Measurements from ENCODE around the gene LTN1. TPM values are rescaled to one million over a fixed set of nuclear protein-coding genes. Genes with fewer than 3 reads are reported as not detected.
A peak's percentile ranks its signal among the peaks of the same experiment; 100 is the strongest.

The LTN1 gene
- total RNA-seq, 1 donor from 2014 or later: 28.9 TPM

DNA sequence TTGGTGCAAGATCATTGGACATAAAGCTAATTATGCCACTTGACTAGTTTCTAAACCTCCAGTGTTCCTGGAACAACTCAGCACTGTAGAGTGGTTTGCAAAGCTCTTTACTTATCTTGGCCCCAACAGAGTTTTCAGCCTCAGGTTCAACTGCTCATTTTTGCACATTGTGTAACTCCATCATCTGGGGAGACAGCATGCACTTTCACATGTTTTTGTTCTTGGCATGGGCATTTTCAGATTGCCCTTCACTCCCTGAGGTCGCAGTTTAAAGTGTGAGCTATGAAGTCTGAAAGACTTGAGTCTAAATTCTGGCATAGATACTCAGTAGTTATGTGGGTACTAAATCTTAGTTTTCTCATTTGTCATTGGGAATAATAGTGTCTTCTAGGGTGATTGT, 36.8 kb upstream of the LTN1 start:
- Histone ChIP-seq H2AFZ (ENCODE audit: low read depth, low read length) (no peak overlapping the region), H3K9ac (ENCODE audit: low read length) (no peak overlapping the region), H4K20me1 (ENCODE audit: insufficient read depth, low read length) (no peaks in the 10 kb centered on the region), H3K36me3 (ENCODE audit: insufficient read depth, low read length) (peaks cover 24% of the 10 kb centered on the region), H3K79me2 (ENCODE audit: insufficient read depth, low read length) (peaks cover 56% of the 10 kb centered on the region), H3K27me3 (ENCODE audit: insufficient read depth, low read length) (no peaks in the 10 kb centered on the region), H3K4me2 (ENCODE audit: low read length) (no peak overlapping the region), H3K27ac (ENCODE audit: low read depth, low read length) (no peak overlapping the region), H3K4me3 (ENCODE audit: insufficient read depth, low read depth, low read length) (no peak overlapping the region), H3K9me3 (ENCODE audit: insufficient read depth, low read depth, low read length) (no peaks in the 10 kb centered on the region), H3K4me1 (ENCODE audit: insufficient read depth, low read length) (peaks cover 3% of the 10 kb centered on the region)
- Mint-ChIP-seq H3K36me3 (ENCODE audit: low read depth, unreplicated experiment) (peaks cover 3% of the 10 kb centered on the region), H3K27me3 (ENCODE audit: low read depth, unreplicated experiment) (no peaks in the 10 kb centered on the region), H3K9me3 (ENCODE audit: unreplicated experiment) (no peaks in the 10 kb centered on the region), H3K27ac (ENCODE audit: unreplicated experiment) (no peak overlapping the region), H3K4me3 (ENCODE audit: unreplicated experiment) (no peak overlapping the region), H3K4me1 (ENCODE audit: low read depth, unreplicated experiment) (peaks cover 4% of the 10 kb centered on the region)
- no peak for TF ChIP-seq EZH2 (IDR thresholded peaks at IDR 0.05; ENCODE audit: insufficient read depth, low read length)
- TF ChIP-seq, protein P1, sequence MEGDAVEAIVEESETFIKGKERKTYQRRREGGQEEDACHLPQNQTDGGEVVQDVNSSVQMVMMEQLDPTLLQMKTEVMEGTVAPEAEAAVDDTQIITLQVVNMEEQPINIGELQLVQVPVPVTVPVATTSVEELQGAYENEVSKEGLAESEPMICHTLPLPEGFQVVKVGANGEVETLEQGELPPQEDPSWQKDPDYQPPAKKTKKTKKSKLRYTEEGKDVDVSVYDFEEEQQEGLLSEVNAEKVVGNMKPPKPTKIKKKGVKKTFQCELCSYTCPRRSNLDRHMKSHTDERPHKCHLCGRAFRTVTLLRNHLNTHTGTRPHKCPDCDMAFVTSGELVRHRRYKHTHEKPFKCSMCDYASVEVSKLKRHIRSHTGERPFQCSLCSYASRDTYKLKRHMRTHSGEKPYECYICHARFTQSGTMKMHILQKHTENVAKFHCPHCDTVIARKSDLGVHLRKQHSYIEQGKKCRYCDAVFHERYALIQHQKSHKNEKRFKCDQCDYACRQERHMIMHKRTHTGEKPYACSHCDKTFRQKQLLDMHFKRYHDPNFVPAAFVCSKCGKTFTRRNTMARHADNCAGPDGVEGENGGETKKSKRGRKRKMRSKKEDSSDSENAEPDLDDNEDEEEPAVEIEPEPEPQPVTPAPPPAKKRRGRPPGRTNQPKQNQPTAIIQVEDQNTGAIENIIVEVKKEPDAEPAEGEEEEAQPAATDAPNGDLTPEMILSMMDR (IDR thresholded peaks at IDR 0.05; ENCODE audit: insufficient read depth, low read depth, low read length): no peak
- FAIRE-seq (no peak), DNase-seq (ENCODE audit: low read depth) (no peak)

- H3K4me1 ChIP-seq (ENCODE audit: insufficient read depth, low read length): peaks cover 6% of the 10 kb centered on the region
- peak overlapping the region; percentile 89 for H3K4me2 ChIP-seq (ENCODE audit: low read length)
- peak overlapping the region; percentile 97 for H2AFZ ChIP-seq (ENCODE audit: low read depth, low read length)
- H3K27me3 ChIP-seq (ENCODE audit: insufficient read depth, low read length): no peaks in the 10 kb centered on the region
- peaks cover under 1% of the 10 kb centered on the region for H3K36me3 Mint-ChIP-seq (ENCODE audit: low read depth, unreplicated experiment)
- H3K36me3 ChIP-seq (ENCODE audit: insufficient read depth, low read length): peaks cover 2% of the 10 kb centered on the region
- H3K27ac ChIP-seq (ENCODE audit: low read depth, low read length): peak overlapping the region; percentile 100
- H3K9ac ChIP-seq (ENCODE audit: low read length): peak overlapping the region; percentile 97
- H3K79me2 ChIP-seq (ENCODE audit: insufficient read depth, low read length): peaks cover 48% of the 10 kb centered on the region
- H3K9me3 Mint-ChIP-seq (ENCODE audit: unreplicated experiment): peaks cover 2% of the 10 kb centered on the region
- H3K27me3 Mint-ChIP-seq (ENCODE audit: low read depth, unreplicated experiment): no peaks in the 10 kb centered on the region
- peak overlapping the region; percentile 91 for H3K4me3 ChIP-seq (ENCODE audit: insufficient read depth, low read depth, low read length)
- TF ChIP-seq, protein P1 (IDR thresholded peaks at IDR 0.05; ENCODE audit: insufficient read depth, low read depth, low read length): no peak
- no peak for TF ChIP-seq EZH2 (IDR thresholded peaks at IDR 0.05; ENCODE audit: insufficient read depth, low read length)
- peak; percentile 12 for DNase-seq (ENCODE audit: low read depth)
- peak overlapping the region; percentile 96 for H3K4me3 Mint-ChIP-seq (ENCODE audit: unreplicated experiment)
- no peaks in the 10 kb centered on the region for H3K9me3 ChIP-seq (ENCODE audit: insufficient read depth, low read depth, low read length)
- no peaks in the 10 kb centered on the region for H4K20me1 ChIP-seq (ENCODE audit: insufficient read depth, low read length)
- H3K27ac Mint-ChIP-seq (ENCODE audit: unreplicated experiment): peak overlapping the region; percentile 100
- no peak for FAIRE-seq
- H3K4me1 Mint-ChIP-seq (ENCODE audit: low read depth, unreplicated experiment): peaks cover 9% of the 10 kb centered on the region
Measured at GRCh38 chr21:29025328-29025713, 32.6 kb upstream of the LTN1 start.

DNA sequence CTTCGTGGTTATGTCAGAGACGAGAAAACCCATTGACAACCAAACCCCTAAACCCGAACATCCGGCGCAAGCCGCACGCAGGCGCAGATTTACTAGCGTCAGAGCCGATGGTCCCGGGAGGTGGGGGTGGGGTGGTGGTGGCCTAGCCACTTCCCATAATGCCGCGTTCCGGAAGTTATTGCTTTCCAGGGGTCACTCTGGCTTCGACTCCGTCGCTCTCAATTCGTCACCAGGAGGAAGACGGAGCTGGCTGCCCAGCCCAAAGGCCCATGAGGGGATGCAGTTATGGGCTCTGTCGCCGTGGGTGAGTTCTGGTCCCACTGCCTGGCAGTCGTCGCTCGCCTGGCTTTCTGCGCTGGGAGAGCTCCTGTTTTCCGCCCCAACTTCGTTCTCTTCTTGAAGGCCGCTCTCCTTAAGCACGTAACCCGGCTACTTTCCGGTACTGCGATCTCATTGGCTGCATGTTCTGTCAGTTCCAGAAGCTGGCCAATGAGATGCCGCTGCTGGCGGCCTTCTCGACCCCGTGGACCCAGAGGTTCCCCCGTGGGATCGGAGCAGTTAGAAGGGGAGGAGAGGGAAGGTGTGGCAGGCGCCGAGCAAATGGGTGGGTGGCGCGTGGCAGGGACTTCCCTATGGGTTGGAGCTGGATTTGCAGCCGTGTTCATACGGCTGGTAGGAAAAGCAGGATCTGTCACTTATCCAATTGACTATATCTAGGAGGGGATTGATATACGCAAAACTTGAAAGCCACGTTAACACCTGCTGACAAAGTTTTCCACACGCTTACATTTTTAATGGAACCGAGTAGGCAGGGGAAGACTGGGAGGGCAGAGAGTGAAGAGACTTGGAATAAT, 32.0 kb upstream of the LTN1 start, which contains the start of gene USP16:
Gene USP16, plus strand, starts transcription at position 195 of the 854 bp plus-strand sequence. CDS start 3,246 bp downstream, outside the sequence.
- Histone ChIP-seq H4K20me1 (ENCODE audit: insufficient read depth, low read length) (no peaks in the 10 kb centered on the region), H2AFZ (ENCODE audit: low read depth, low read length) (peak within 1 kb of the TSS; percentile 97), H3K27ac (ENCODE audit: low read depth, low read length) (peak within 1 kb of the TSS; percentile 100), H3K4me3 (ENCODE audit: insufficient read depth, low read depth, low read length) (peak within 1 kb of the TSS; percentile 91), H3K79me2 (ENCODE audit: insufficient read depth, low read length) (peaks cover 43% of the 10 kb centered on the region), H3K9ac (ENCODE audit: low read length) (peak within 1 kb of the TSS; percentile 97), H3K9me3 (ENCODE audit: insufficient read depth, low read depth, low read length) (no peaks in the 10 kb centered on the region), H3K36me3 (ENCODE audit: insufficient read depth, low read length) (no peaks in the 10 kb centered on the region), H3K4me2 (ENCODE audit: low read length) (peak within 1 kb of the TSS; percentile 89), H3K27me3 (ENCODE audit: insufficient read depth, low read length) (no peaks in the 10 kb centered on the region), H3K4me1 (ENCODE audit: insufficient read depth, low read length) (peaks cover 6% of the 10 kb centered on the region)
- Mint-ChIP-seq H3K36me3 (ENCODE audit: low read depth, unreplicated experiment) (no peaks in the 10 kb centered on the region), H3K4me1 (ENCODE audit: low read depth, unreplicated experiment) (peaks cover 9% of the 10 kb centered on the region), H3K27ac (ENCODE audit: unreplicated experiment) (peak within 1 kb of the TSS; percentile 100), H3K9me3 (ENCODE audit: unreplicated experiment) (peaks cover 2% of the 10 kb centered on the region), H3K27me3 (ENCODE audit: low read depth, unreplicated experiment) (no peaks in the 10 kb centered on the region), H3K4me3 (ENCODE audit: unreplicated experiment) (peak within 1 kb of the TSS; percentile 96)
- peak; percentile 100 for DNase-seq (ENCODE audit: low read depth)
- no peak for FAIRE-seq
- TF ChIP-seq, protein P1 (IDR thresholded peaks at IDR 0.05; ENCODE audit: insufficient read depth, low read depth, low read length): no peak
- no peak for TF ChIP-seq EZH2 (IDR thresholded peaks at IDR 0.05; ENCODE audit: insufficient read depth, low read length)

Measured in astrocyte (in vitro differentiated cells and primary cell).